ENCODE measurements around the gene SDHA.
A peak's percentile ranks its signal among the peaks of the same experiment; 100 is the strongest.

The SDHA gene

GRCh38 chr5:186091-187041 lies 31.8 kb upstream of the SDHA start:
- H3K9me3 ChIP-seq (ENCODE audit: control insufficient read depth in 2 of 2, low read length in 2 of 2), result no peaks in the 10 kb centered on the region
- no peak overlapping the region for H3K27ac ChIP-seq (ENCODE audit: low read depth in 2 of 2, low read length in 2 of 2)
- H3K4me3 ChIP-seq (ENCODE audit: low read length in 2 of 2), result no peak overlapping the region
- H3K4me1 ChIP-seq (ENCODE audit: control insufficient read depth in 2 of 2, insufficient read depth in 2 of 2, low read length in 2 of 2), result peaks cover 5 to 9% of the 10 kb centered on the region in 2 donors
- H3K27me3 ChIP-seq (ENCODE audit: control insufficient read depth in 2 of 2, insufficient read depth in 2 of 2, low read length in 2 of 2), result peaks cover 0 to 4% of the 10 kb centered on the region in 2 donors
- no peak overlapping the region for H3K9ac ChIP-seq (ENCODE audit: low read depth in 1 of 2, low read length in 2 of 2)
- no peaks in the 10 kb centered on the region for H3K36me3 ChIP-seq (ENCODE audit: control insufficient read depth in 2 of 2, insufficient read depth in 2 of 2, low read length in 2 of 2)

- Histone ChIP-seq H3K27me3 (ENCODE audit: control insufficient read depth in 2 of 2, insufficient read depth in 2 of 2, low read length in 2 of 2) (peaks cover 0 to 10% of the 10 kb centered on the region in 2 donors), H3K4me1 (ENCODE audit: control insufficient read depth in 2 of 2, insufficient read depth in 2 of 2, low read length in 2 of 2) (peaks cover 5 to 9% of the 10 kb centered on the region in 2 donors), H3K9ac (ENCODE audit: low read depth in 1 of 2, low read length in 2 of 2) (no peak overlapping the region), H3K27ac (ENCODE audit: low read depth in 2 of 2, low read length in 2 of 2) (no peak overlapping the region), H3K4me3 (ENCODE audit: low read length in 2 of 2) (no peak overlapping the region), H3K9me3 (ENCODE audit: control insufficient read depth in 2 of 2, low read length in 2 of 2) (no peaks in the 10 kb centered on the region), H3K36me3 (ENCODE audit: control insufficient read depth in 2 of 2, insufficient read depth in 2 of 2, low read length in 2 of 2) (no peaks in the 10 kb centered on the region)
These were observed 31.1 kb upstream of the SDHA start for GRCh38 chr5:187042-187431.

- Histone ChIP-seq H3K27ac (ENCODE audit: low read depth in 2 of 2, low read length in 2 of 2) (no peak overlapping the region), H3K36me3 (ENCODE audit: control insufficient read depth in 2 of 2, insufficient read depth in 2 of 2, low read length in 2 of 2) (no peaks in the 10 kb centered on the region), H3K27me3 (ENCODE audit: control insufficient read depth in 2 of 2, insufficient read depth in 2 of 2, low read length in 2 of 2) (peaks cover 0 to 12% of the 10 kb centered on the region in 2 donors), H3K4me1 (ENCODE audit: control insufficient read depth in 2 of 2, insufficient read depth in 2 of 2, low read length in 2 of 2) (peaks cover 5 to 9% of the 10 kb centered on the region in 2 donors), H3K4me3 (ENCODE audit: low read length in 2 of 2) (peak overlapping the region; percentile 17 to 29), H3K9ac (ENCODE audit: low read depth in 1 of 2, low read length in 2 of 2) (no peak overlapping the region), H3K9me3 (ENCODE audit: control insufficient read depth in 2 of 2, low read length in 2 of 2) (no peaks in the 10 kb centered on the region)
These were observed 30.3 kb upstream of the SDHA start for GRCh38 chr5:187617-188451.

GRCh38 chr5:188488-189481 lies 29.3 kb upstream of the SDHA start:
- H3K4me3 ChIP-seq (ENCODE audit: low read length in 2 of 2), result peak overlapping the region; percentile 17 to 29
- no peaks in the 10 kb centered on the region for H3K9me3 ChIP-seq (ENCODE audit: control insufficient read depth in 2 of 2, low read length in 2 of 2)
- H3K9ac ChIP-seq (ENCODE audit: low read depth in 1 of 2, low read length in 2 of 2), result no peak overlapping the region
- H3K4me1 ChIP-seq (ENCODE audit: control insufficient read depth in 2 of 2, insufficient read depth in 2 of 2, low read length in 2 of 2), result peaks cover 5 to 9% of the 10 kb centered on the region in 2 donors
- no peak overlapping the region for H3K27ac ChIP-seq (ENCODE audit: low read depth in 2 of 2, low read length in 2 of 2)
- H3K36me3 ChIP-seq (ENCODE audit: control insufficient read depth in 2 of 2, insufficient read depth in 2 of 2, low read length in 2 of 2), result no peaks in the 10 kb centered on the region
- H3K27me3 ChIP-seq (ENCODE audit: control insufficient read depth in 2 of 2, insufficient read depth in 2 of 2, low read length in 2 of 2), result peaks cover 0 to 12% of the 10 kb centered on the region in 2 donors

GRCh38 chr5:189486-189885 lies 28.6 kb upstream of the SDHA start:
- no peak overlapping the region for H3K27ac ChIP-seq (ENCODE audit: low read depth in 2 of 2, low read length in 2 of 2)
- H3K9ac ChIP-seq (ENCODE audit: low read depth in 1 of 2, low read length in 2 of 2), result no peak overlapping the region
- H3K4me1 ChIP-seq (ENCODE audit: control insufficient read depth in 2 of 2, insufficient read depth in 2 of 2, low read length in 2 of 2), result peaks cover 5 to 9% of the 10 kb centered on the region in 2 donors
- H3K9me3 ChIP-seq (ENCODE audit: control insufficient read depth in 2 of 2, low read length in 2 of 2), result no peaks in the 10 kb centered on the region
- H3K4me3 ChIP-seq (ENCODE audit: low read length in 2 of 2), result no peak overlapping the region
- peaks cover 0 to 12% of the 10 kb centered on the region in 2 donors for H3K27me3 ChIP-seq (ENCODE audit: control insufficient read depth in 2 of 2, insufficient read depth in 2 of 2, low read length in 2 of 2)
- no peaks in the 10 kb centered on the region for H3K36me3 ChIP-seq (ENCODE audit: control insufficient read depth in 2 of 2, insufficient read depth in 2 of 2, low read length in 2 of 2)

GRCh38 chr5:189976-190365 lies 28.1 kb upstream of the SDHA start:
- Histone ChIP-seq H3K9ac (ENCODE audit: low read depth in 1 of 2, low read length in 2 of 2) (no peak overlapping the region), H3K4me3 (ENCODE audit: low read length in 2 of 2) (no peak overlapping the region), H3K27ac (ENCODE audit: low read depth in 2 of 2, low read length in 2 of 2) (peak overlapping the region in 1 of 2 donors; percentile 6), H3K36me3 (ENCODE audit: control insufficient read depth in 2 of 2, insufficient read depth in 2 of 2, low read length in 2 of 2) (no peaks in the 10 kb centered on the region), H3K4me1 (ENCODE audit: control insufficient read depth in 2 of 2, insufficient read depth in 2 of 2, low read length in 2 of 2) (peaks cover 5 to 9% of the 10 kb centered on the region in 2 donors), H3K27me3 (ENCODE audit: control insufficient read depth in 2 of 2, insufficient read depth in 2 of 2, low read length in 2 of 2) (peaks cover 0 to 12% of the 10 kb centered on the region in 2 donors), H3K9me3 (ENCODE audit: control insufficient read depth in 2 of 2, low read length in 2 of 2) (no peaks in the 10 kb centered on the region)

- no peak overlapping the region for H3K9ac ChIP-seq (ENCODE audit: low read depth in 1 of 2, low read length in 2 of 2)
- no peaks in the 10 kb centered on the region for H3K36me3 ChIP-seq (ENCODE audit: control insufficient read depth in 2 of 2, insufficient read depth in 2 of 2, low read length in 2 of 2)
- H3K4me3 ChIP-seq (ENCODE audit: low read length in 2 of 2), result no peak overlapping the region
- H3K9me3 ChIP-seq (ENCODE audit: control insufficient read depth in 2 of 2, low read length in 2 of 2), result no peaks in the 10 kb centered on the region
- H3K27me3 ChIP-seq (ENCODE audit: control insufficient read depth in 2 of 2, insufficient read depth in 2 of 2, low read length in 2 of 2), result peaks cover 0 to 12% of the 10 kb centered on the region in 2 donors
- peak overlapping the region in 1 of 2 donors; percentile 23 for H3K27ac ChIP-seq (ENCODE audit: low read depth in 2 of 2, low read length in 2 of 2)
- peaks cover 5 to 9% of the 10 kb centered on the region in 2 donors for H3K4me1 ChIP-seq (ENCODE audit: control insufficient read depth in 2 of 2, insufficient read depth in 2 of 2, low read length in 2 of 2)
These were observed 27.6 kb upstream of the SDHA start for GRCh38 chr5:190366-191035.

- no peaks in the 10 kb centered on the region for H3K36me3 ChIP-seq (ENCODE audit: control insufficient read depth in 2 of 2, insufficient read depth in 2 of 2, low read length in 2 of 2)
- H3K4me3 ChIP-seq (ENCODE audit: low read length in 2 of 2), result peak within 1 kb of the TSS in 1 of 2 donors; percentile 13
- H3K9ac ChIP-seq (ENCODE audit: low read depth in 1 of 2, low read length in 2 of 2), result no peak within 1 kb of the TSS
- H3K4me1 ChIP-seq (ENCODE audit: control insufficient read depth in 2 of 2, insufficient read depth in 2 of 2, low read length in 2 of 2), result peaks cover 5 to 9% of the 10 kb centered on the region in 2 donors
- no peaks in the 10 kb centered on the region for H3K9me3 ChIP-seq (ENCODE audit: control insufficient read depth in 2 of 2, low read length in 2 of 2)
- peaks cover 0 to 12% of the 10 kb centered on the region in 2 donors for H3K27me3 ChIP-seq (ENCODE audit: control insufficient read depth in 2 of 2, insufficient read depth in 2 of 2, low read length in 2 of 2)
- peak within 1 kb of the TSS in 1 of 2 donors; percentile 43 for H3K27ac ChIP-seq (ENCODE audit: low read depth in 2 of 2, low read length in 2 of 2)
These were observed 26.8 kb upstream of the SDHA start, which contains the start of gene LRRC14B for GRCh38 chr5:191036-191948. Gene LRRC14B, plus strand, starts transcription at chr5:191495. Its CDS starts 44 bp downstream, at chr5:191539.

Measured in mucosa of rectum (tissue), 2 donors.